ENCODE measurements around the gene TRIM46.
A peak's percentile ranks its signal among the peaks of the same experiment; 100 is the strongest.
"Not testable (repeated sequence)": the region's sequence is repeated elsewhere in the genome, so short reads cannot be mapped to it uniquely, and the experiment has no call there.

TRIM46 gene

GRCh38 chr1:155208541-155209311, 35.1 kb downstream of the TRIM46 start, which contains the start of gene MTX1:
Gene MTX1, plus strand, starts transcription at chr1:155208695. Its CDS starts 110 bp downstream, at chr1:155208805.
- peak; percentile 86 for DNase-seq

GRCh38 chr1:155209312-155209721, 35.7 kb downstream of the TRIM46 start:
- DNase-seq: no peak

GRCh38 chr1:155210314-155211104, 36.9 kb downstream of the TRIM46 start:
- no peak for DNase-seq

GRCh38 chr1:155211381-155212050, 37.9 kb downstream of the TRIM46 start:
- not testable (repeated sequence) for DNase-seq

GRCh38 chr1:155212051-155212440, 38.4 kb downstream of the TRIM46 start:
- DNase-seq: not testable (repeated sequence)

- DNase-seq: not testable (repeated sequence)
Observed at GRCh38 chr1:155214702-155215101, 41.1 kb downstream of the TRIM46 start.

GRCh38 chr1:155218854-155219591, 45.4 kb downstream of the TRIM46 start:
- DNase-seq: peak; percentile 72 to 84

GRCh38 chr1:155219592-155220031, 46.0 kb downstream of the TRIM46 start:
- peak in 1 of 2 experiments; percentile 63 for DNase-seq

- DNase-seq: not testable (repeated sequence)
Observed at GRCh38 chr1:155220211-155220965, 46.7 kb downstream of the TRIM46 start.

GRCh38 chr1:155223047-155223446, 49.4 kb downstream of the TRIM46 start:
- DNase-seq: no peak

GRCh38 chr1:155225404-155225759, 51.7 kb downstream of the TRIM46 start:
- DNase-seq: not testable (repeated sequence)

GRCh38 chr1:155226188-155226909, 52.7 kb downstream of the TRIM46 start:
- peak; percentile 78 to 79 for DNase-seq

- DNase-seq: peak; percentile 53 to 77
Observed at GRCh38 chr1:155226910-155227260, 53.2 kb downstream of the TRIM46 start.

GRCh38 chr1:155227261-155228095, 53.8 kb downstream of the TRIM46 start:
- DNase-seq: peak; percentile 100

- no peak for DNase-seq
Observed at GRCh38 chr1:155228096-155228427, 54.4 kb downstream of the TRIM46 start.

GRCh38 chr1:155231302-155231701, 57.7 kb downstream of the TRIM46 start:
- DNase-seq: not testable (repeated sequence)

GRCh38 chr1:155232001-155232978, 58.6 kb downstream of the TRIM46 start:
- not testable (repeated sequence) for DNase-seq

GRCh38 chr1:155233502-155233901, 59.9 kb downstream of the TRIM46 start:
- DNase-seq: not testable (repeated sequence)

Measured in NCI-H2081 (cell line).